K562 (cell line): ENCODE results near the gene CYP21A2.

ENCODE experiments used
- CEBPB ChIP-seq: fragments of 450-650 bp; IDR thresholded peaks from 2 replicates; pipeline ENCODE4 v1.6.1; 2016; ENCODE audit warnings: missing genetic modification characterization, missing compliant biosample characterization
- CTCF ChIP-seq, 3 experiments: IDR thresholded peaks in 2 of 3; conservative IDR thresholded peaks in 1 of 3; 2 replicates each; pipeline ENCODE4 v1.5.1; 2011 to 2012; ENCODE audit warnings: low read length in 3 of 3, mild to moderate bottlenecking in 3 of 3, control low read depth in 2 of 3, improper control_type of control experiment in 1 of 3, inconsistent platforms in 1 of 3, low read depth in 1 of 3, mixed read lengths in 1 of 3, moderate library complexity in 1 of 3; ENCODE audit not compliant: insufficient read depth in 2 of 3
- DACH1 ChIP-seq: fragments of 450-650 bp; IDR thresholded peaks from 2 replicates; pipeline ENCODE4 v1.6.1; 2018; ENCODE audit not compliant: partially characterized antibody
- EZH2 ChIP-seq: IDR thresholded peaks from 2 replicates; pipeline ENCODE4 v1.6.1; 2012; ENCODE audit warnings: low read depth, mild to moderate bottlenecking, inconsistent platforms, low read length, borderline replicate concordance

GRCh38 chr6:32083812-32084768, 45.9 kb downstream of the CYP21A2 start:
- TF ChIP-seq CEBPB (tag) (no peak), CTCF (IDR thresholded peaks at IDR 0.05 in 2 of 3, conservative IDR thresholded peaks at IDR 0.05 in 1 of 3; ENCODE audit: insufficient read depth in 2 of 3, low read depth in 1 of 3, low read length in 3 of 3) (no peak), DACH1 (no peak), EZH2 (no peak)
